Parathyroid adenoma (tissue), 2 donors: ENCODE measurements around the gene GIPC2.

Source experiments
- H2AFZ ChIP-seq: fragments of 300-600 bp; sonication (generic); one replicate; pipeline ENCODE4 v1.7.0; 2017; ENCODE audit warnings: antibody characterized with exemption, mild to moderate bottlenecking
- H3K27ac ChIP-seq: fragments of 300-600 bp; sonication (generic); one replicate; pipeline ENCODE4 v1.7.0; 2017
- H3K27me3 ChIP-seq: fragments of 300-600 bp; sonication (generic); one replicate; pipeline ENCODE4 v1.7.0; 2017; ENCODE audit warnings: low read length; ENCODE audit not compliant: control insufficient read depth, insufficient read depth
- H3K36me3 ChIP-seq: fragments of 300-600 bp; sonication (generic); one replicate; pipeline ENCODE4 v1.7.0; 2017; ENCODE audit warnings: low read length; ENCODE audit not compliant: control insufficient read depth, insufficient read depth
- H3K4me1 ChIP-seq: fragments of 300-600 bp; sonication (generic); one replicate; pipeline ENCODE4 v1.7.0; 2017; ENCODE audit warnings: control low read depth
- H3K4me2 ChIP-seq: fragments of 300-600 bp; sonication (generic); one replicate; pipeline ENCODE4 v1.7.0; 2017; ENCODE audit warnings: low read length
- H3K4me3 ChIP-seq: fragments of 300-600 bp; sonication (generic); one replicate; pipeline ENCODE4 v1.7.0; 2017; ENCODE audit warnings: low read depth, low read length
- H3K79me2 ChIP-seq: fragments of 300-600 bp; sonication (generic); one replicate; pipeline ENCODE4 v1.7.0; 2017; ENCODE audit warnings: control low read depth
- H3K9ac ChIP-seq: fragments of 300-600 bp; sonication (generic); one replicate; pipeline ENCODE4 v1.7.0; 2017; ENCODE audit warnings: mild to moderate bottlenecking
- H3K9me3 ChIP-seq: fragments of 300-600 bp; sonication (generic); one replicate; pipeline ENCODE4 v1.7.0; 2017; ENCODE audit warnings: low read length; ENCODE audit not compliant: control insufficient read depth
- TF ChIP-seq, protein P1 (sequence below): fragments of 300-600 bp; sonication (generic); IDR thresholded peaks from one replicate; pipeline ENCODE4 v1.7.0; 2017; ENCODE audit warnings: antibody characterized with exemption, mild to moderate bottlenecking
- donor health status: primary hyperparathyroidism.

Gene GIPC2

DNA sequence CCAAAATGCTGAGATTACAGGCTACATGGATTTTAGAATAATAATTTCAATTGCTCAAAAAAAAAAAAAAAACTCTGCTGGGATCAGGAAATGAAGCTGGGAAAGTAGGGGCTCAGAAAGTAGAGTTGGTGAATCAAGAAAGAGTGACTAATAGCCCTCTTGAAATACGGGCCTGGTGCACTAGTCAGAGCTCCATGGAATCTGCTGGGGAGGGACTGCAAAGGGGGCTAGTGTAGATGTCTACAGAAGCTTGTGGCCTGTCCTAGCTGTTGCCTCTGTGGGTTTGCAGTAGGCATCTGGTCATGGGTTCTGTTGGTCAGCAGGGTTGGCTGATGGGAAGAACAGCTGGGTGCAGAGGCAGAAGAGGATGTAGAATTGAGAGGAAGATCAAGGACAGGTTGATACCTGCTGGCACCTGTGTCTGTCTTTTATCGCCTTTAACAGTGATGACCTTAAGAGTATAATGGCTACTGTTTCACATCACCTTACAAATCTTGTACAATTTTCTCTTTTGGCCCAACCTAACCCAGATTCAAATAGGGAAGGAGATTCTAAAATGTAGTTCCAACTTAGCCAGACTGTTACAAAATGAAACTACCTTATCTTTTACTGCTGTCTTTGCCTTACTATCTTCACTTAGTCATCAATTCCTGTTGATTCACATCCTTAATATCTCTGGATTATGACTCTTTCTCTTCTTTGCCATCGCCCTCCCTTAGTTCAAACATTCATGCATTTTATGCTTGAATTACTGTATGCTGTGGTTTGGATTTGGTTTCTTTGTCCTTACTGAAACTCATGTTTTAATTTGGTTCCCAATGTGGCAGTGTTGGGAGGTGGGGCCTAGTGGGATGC, 126.2 kb downstream of the GIPC2 start:
- no peak overlapping the region for H3K4me2 ChIP-seq

DNA sequence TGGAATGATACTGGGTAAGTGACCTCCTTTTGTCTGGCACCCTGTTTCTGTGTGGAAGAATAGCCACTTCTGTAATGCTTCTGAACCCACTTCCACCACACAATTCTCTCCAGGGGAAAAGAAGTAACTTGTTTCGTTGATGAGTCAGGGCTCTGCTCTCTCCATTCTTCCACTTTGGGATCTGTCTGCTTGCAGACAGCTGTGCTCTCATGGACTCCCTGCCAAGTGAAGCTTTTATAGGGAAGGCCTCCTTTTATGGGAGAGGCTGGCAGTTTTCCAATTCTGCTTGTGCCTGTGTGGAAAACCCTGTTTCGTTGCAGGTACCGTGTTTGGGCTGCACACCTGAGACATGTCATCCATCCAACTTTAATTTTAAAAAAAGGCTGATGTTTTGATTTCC, 130.7 kb downstream of the GIPC2 start:
- H3K79me2 ChIP-seq = no peaks in the 10 kb centered on the region
- H3K4me2 ChIP-seq = no peak overlapping the region
- H3K27me3 ChIP-seq = no peaks in the 10 kb centered on the region

More for the DNA sequence above, 126.2 kb downstream of the GIPC2 start:
- no peak overlapping the region for H2AFZ ChIP-seq
- H3K9me3 ChIP-seq = no peaks in the 10 kb centered on the region
- H3K4me3 ChIP-seq = no peak overlapping the region
- H3K27ac ChIP-seq = no peak overlapping the region
- no peak overlapping the region for H3K9ac ChIP-seq
- H3K36me3 ChIP-seq = no peaks in the 10 kb centered on the region
- TF ChIP-seq, protein P1, sequence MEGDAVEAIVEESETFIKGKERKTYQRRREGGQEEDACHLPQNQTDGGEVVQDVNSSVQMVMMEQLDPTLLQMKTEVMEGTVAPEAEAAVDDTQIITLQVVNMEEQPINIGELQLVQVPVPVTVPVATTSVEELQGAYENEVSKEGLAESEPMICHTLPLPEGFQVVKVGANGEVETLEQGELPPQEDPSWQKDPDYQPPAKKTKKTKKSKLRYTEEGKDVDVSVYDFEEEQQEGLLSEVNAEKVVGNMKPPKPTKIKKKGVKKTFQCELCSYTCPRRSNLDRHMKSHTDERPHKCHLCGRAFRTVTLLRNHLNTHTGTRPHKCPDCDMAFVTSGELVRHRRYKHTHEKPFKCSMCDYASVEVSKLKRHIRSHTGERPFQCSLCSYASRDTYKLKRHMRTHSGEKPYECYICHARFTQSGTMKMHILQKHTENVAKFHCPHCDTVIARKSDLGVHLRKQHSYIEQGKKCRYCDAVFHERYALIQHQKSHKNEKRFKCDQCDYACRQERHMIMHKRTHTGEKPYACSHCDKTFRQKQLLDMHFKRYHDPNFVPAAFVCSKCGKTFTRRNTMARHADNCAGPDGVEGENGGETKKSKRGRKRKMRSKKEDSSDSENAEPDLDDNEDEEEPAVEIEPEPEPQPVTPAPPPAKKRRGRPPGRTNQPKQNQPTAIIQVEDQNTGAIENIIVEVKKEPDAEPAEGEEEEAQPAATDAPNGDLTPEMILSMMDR = no peak
- no peaks in the 10 kb centered on the region for H3K27me3 ChIP-seq
- no peaks in the 10 kb centered on the region for H3K4me1 ChIP-seq
- H3K79me2 ChIP-seq = no peaks in the 10 kb centered on the region

DNA sequence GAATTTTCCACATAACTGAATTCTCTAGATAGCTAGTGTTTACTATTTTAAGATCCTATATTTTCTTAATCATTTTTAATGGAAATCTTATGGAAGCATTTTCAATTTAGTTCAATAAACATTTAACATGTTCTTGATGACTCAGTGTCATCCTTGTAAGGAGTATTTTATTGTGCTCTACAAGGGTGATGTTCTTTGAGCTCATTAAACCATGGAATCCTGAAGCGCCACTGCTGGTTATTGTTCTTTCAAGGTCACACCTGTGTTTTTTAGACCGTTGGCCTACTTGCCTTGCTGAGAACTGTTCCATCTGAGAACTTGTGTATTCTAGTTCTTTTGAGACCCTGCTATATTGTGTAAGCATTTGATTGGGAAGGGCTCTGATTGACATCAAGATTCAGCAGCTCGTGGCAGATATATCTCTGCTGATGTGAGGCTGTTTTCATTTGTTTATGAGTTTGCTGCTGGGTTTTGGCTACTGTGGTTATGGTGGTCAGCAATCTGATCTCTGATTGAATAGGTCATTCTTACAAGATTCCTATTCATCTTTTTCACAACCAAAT, 132.0 kb downstream of the GIPC2 start:
- no peaks in the 10 kb centered on the region for H3K79me2 ChIP-seq
- TF ChIP-seq, protein P1 = no peak
- no peaks in the 10 kb centered on the region for H3K4me1 ChIP-seq
- H3K27me3 ChIP-seq = no peaks in the 10 kb centered on the region
- no peak overlapping the region for H3K27ac ChIP-seq
- H3K9ac ChIP-seq = no peak overlapping the region
- no peaks in the 10 kb centered on the region for H3K36me3 ChIP-seq
- H2AFZ ChIP-seq = no peak overlapping the region
- H3K9me3 ChIP-seq = no peaks in the 10 kb centered on the region
- no peak overlapping the region for H3K4me3 ChIP-seq
- no peak overlapping the region for H3K4me2 ChIP-seq

More for the DNA sequence above, 130.7 kb downstream of the GIPC2 start:
- Histone ChIP-seq H3K9me3 (no peaks in the 10 kb centered on the region), H3K4me3 (no peak overlapping the region), H2AFZ (no peak overlapping the region), H3K4me1 (no peaks in the 10 kb centered on the region), H3K36me3 (no peaks in the 10 kb centered on the region), H3K27ac (no peak overlapping the region), H3K9ac (no peak overlapping the region)
- TF ChIP-seq, protein P1 = no peak

DNA sequence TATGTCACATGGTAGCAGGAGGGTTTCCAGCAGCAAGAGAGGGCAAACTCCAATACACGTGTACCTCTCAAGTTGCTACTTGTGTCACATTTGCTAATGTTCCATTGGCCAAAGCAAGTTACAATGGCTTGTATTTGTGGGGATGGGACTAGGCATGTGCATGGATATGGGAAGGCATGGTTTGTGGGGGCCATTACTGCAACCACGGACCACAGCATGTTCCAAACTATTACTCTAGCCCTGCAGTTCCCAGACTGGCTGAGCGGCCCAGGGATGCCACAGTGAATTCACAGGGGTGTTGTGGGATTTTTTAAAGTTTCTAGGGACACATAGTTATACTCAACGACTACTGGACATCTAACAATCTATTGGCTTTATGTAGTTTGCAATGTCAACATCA, 133.1 kb downstream of the GIPC2 start:
- Histone ChIP-seq H3K4me3 (no peak overlapping the region), H2AFZ (no peak overlapping the region), H3K27ac (no peak overlapping the region), H3K9me3 (no peaks in the 10 kb centered on the region), H3K4me2 (no peak overlapping the region), H3K4me1 (no peaks in the 10 kb centered on the region), H3K27me3 (no peaks in the 10 kb centered on the region), H3K36me3 (no peaks in the 10 kb centered on the region), H3K9ac (no peak overlapping the region), H3K79me2 (no peaks in the 10 kb centered on the region)
- TF ChIP-seq, protein P1 = no peak
